ENCODE results near the gene FPGS. TPM values are rescaled to one million over a fixed set of nuclear protein-coding genes. Genes with fewer than 3 reads are reported as not detected.

The FPGS gene
- polyA plus RNA-seq, 4 donors, result 40.7 to 55.2 (median 48.9) TPM

DNA sequence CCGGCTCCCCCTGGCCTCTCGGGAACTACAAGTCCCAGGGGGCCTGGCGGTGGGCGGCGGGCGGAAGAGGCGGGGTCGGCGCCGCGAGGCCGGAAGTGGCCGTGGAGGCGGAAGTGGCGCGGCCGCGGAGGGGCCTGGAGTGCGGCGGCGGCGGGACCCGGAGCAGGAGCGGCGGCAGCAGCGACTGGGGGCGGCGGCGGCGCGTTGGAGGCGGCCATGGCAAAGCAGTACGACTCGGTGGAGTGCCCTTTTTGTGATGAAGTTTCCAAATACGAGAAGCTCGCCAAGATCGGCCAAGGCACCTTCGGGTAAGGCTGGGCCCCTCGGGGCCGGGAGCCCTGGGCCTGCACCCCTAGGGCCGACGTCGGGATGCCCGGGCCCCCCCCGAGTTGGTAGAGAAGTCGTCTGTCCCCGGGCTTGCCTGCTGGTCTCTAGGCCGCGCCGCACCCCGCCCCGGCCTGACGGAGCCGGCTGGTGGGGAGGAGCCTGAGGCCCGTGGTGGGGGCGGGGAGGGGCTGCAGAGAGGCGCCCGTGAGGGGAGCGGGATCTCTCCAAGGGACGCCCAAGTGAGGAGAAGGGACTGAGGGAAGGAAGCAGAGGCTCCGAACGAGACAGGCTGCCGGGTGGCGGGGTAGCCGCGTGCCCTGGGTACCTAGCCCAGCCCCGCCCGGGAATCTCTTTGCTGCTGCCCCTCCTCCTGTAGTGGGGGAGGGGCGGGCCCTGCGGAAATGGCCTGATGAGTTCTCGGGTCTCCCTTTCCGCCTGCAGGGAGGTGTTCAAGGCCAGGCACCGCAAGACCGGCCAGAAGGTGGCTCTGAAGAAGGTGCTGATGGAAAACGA, 16.5 kb upstream of the FPGS start, which contains the start of gene CDK9:
Gene CDK9 (plus strand): TSS at position 102 of the 840 bp plus-strand sequence. CDS start 115 bp downstream, at position 217.
- peak in 1 of 4 donors; percentile 69 for DNase-seq (ENCODE audit: low read depth in 4 of 4, low spot score in 2 of 4)

DNA sequence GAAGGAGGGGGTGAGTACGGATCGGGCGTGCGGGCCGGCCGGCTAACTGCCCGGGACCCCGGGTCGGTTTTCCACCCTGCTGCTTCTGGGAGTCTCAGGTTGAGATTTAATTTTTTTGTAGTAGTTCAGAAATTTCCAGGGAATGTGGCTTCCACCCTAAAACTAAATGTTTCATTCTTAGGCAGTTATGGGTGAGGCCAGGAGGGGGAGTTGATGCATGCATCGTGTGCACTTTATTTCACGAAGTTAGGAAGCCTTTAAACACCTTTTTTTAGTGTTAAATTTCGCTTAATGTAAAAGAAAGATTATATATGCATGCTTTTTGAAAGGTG, 15.9 kb upstream of the FPGS start:
- no peak for DNase-seq (ENCODE audit: low read depth in 4 of 4, low spot score in 2 of 4)

DNA sequence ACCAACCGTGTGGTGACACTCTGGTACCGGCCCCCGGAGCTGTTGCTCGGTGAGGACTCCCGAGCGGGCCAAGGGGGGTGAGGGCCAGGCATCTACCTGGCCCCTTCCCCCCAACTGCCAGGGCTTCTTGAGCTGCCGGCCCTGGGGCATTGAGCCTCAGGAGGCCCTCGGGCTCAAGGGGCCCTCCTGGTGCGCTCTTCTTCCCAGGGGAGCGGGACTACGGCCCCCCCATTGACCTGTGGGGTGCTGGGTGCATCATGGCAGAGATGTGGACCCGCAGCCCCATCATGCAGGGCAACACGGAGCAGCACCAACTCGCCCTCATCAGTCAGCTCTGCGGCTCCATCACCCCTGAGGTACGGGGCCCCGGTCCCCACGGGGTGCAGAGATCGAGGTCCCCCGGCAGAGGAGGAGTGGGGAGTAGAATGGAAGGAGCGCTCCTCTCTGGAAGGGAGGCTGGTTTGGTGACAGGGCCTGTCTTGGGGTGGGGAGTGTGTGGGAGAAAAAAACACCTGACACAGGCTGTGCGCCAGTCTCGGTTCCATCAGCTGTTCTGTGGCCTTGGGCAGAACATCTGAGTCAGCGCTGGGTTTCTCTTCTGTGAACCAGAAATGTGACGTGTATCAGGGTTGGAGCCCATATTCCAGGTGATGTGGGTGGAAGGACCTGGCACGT, 14.2 kb upstream of the FPGS start:
- DNase-seq (ENCODE audit: low read depth in 4 of 4, low spot score in 2 of 4), result no peak

DNA sequence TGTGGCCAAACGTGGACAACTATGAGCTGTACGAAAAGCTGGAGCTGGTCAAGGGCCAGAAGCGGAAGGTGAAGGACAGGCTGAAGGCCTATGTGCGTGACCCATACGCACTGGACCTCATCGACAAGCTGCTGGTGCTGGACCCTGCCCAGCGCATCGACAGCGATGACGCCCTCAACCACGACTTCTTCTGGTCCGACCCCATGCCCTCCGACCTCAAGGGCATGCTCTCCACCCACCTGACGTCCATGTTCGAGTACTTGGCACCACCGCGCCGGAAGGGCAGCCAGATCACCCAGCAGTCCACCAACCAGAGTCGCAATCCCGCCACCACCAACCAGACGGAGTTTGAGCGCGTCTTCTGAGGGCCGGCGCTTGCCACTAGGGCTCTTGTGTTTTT, 13.5 kb upstream of the FPGS start:
- no peak for DNase-seq (ENCODE audit: low read depth in 4 of 4, low spot score in 2 of 4)

DNA sequence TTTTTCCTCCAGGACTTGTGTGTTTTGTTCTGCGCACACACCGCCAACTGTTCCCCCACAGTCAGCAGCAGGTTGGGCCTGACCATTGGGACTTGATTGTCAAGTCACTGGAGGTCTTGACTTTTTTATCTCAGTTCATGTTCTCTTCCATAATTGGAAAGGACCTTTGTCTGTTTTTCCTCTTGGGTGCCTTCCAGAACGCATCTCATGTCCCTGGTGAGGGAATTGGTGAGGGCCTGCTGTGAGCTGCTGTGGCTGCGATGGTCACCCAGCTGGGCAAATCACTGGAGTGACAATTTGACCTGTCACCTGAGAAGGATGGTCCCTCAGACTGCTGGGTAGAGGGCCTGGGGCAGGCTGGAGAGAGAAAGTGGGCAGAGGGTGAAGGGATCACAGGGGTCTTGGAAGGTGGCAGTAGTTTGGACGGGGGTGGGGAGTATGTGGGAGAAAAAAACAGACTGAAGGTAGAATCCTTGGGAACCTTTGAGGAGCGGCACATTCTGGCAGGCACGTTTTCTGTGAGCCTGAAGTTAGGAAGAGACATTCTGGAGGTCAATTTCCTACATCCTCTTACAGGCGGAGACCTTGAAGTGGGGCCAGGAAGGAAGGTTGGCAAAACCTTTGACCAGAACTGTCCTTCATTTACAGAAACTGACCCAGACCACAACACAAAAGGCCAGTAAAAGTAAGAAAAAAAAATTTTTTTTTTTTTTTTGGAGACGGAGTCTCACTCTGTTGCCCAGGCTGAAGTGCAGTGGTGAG, 12.4 kb upstream of the FPGS start:
- no peak for DNase-seq (ENCODE audit: low read depth in 4 of 4, low spot score in 2 of 4)

DNA sequence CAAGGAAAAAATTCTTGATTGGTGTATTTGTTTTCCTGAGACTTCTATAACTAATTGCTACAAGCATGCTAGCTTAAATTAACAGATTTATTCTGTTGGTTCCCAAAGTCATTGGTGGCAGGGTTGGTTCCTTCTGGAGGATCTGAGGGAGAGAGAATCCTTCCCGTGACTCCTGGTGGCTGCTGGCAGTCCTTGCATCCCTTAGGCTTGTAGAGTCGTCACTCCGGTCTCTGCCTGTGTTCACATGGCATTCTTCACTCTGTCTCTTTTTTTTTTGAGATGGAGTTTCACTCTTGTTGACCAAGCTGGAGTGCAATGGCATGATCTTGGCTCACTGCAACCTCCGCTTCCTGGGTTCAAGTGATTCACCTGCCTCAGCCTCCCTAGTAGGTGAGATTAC, 11.6 kb upstream of the FPGS start:
- no peak for DNase-seq (ENCODE audit: low read depth in 4 of 4, low spot score in 2 of 4)

DNA sequence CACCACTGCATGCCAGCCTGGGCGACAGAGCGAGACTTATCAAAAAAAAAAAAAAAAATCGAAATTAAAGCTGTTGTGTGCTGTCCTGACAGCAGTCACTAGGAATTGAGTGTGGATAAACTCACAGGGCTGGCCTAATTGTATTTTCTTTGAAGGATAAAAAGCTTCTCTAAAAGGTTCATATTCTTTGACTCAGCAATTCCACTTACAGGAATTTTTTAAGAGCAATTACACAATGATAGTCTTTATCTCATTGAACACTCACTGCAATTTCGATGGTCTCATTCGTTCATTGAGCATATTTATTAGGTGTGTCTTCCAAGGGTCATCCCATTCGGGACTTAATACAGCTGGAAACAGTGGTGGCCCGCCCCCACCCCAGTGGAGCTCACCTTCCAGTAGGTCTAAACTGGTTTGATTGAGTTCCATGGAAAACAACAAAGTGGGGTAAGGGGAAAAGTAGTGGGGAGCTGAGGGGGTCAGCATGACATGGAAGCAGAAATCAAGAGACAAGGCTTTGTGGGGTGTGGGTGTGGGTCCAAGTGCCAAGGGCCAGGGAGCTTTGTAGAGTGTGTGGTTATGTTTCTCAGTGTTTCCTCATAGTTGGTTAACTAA, 10.2 kb upstream of the FPGS start:
- DNase-seq (ENCODE audit: low read depth in 4 of 4, low spot score in 2 of 4), result no peak

DNA sequence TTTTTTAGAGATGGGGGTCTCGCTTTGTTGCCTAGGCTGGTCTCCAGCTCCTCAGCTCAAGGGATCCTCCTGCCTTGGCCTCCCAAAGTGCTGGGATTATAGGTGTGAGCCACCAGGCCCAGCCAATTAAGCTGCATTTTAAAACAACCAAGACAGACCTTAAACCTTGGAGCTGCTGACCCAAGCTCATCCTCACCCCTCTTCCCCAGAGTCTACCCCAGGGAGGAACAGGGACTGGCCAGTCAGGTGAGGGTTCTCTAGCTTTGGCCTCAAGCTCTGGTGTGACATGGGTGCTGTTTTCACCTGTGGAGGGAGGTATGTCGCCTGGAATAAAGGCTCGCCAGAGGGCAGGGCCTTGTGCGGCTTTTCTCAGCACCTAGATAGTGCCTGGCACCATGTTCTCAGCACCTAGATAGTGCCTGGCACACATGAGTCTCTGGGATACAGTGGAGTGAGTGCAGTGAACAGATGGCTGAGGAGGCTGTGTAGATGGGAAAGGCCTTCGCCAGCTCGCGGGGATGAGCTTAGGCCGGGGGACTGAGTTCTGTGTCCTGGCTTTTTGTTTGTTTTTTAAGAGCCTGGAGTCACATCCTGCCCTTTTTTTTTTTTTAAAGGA, 9.5 kb upstream of the FPGS start:
- no peak for DNase-seq (ENCODE audit: low read depth in 4 of 4, low spot score in 2 of 4)

DNA sequence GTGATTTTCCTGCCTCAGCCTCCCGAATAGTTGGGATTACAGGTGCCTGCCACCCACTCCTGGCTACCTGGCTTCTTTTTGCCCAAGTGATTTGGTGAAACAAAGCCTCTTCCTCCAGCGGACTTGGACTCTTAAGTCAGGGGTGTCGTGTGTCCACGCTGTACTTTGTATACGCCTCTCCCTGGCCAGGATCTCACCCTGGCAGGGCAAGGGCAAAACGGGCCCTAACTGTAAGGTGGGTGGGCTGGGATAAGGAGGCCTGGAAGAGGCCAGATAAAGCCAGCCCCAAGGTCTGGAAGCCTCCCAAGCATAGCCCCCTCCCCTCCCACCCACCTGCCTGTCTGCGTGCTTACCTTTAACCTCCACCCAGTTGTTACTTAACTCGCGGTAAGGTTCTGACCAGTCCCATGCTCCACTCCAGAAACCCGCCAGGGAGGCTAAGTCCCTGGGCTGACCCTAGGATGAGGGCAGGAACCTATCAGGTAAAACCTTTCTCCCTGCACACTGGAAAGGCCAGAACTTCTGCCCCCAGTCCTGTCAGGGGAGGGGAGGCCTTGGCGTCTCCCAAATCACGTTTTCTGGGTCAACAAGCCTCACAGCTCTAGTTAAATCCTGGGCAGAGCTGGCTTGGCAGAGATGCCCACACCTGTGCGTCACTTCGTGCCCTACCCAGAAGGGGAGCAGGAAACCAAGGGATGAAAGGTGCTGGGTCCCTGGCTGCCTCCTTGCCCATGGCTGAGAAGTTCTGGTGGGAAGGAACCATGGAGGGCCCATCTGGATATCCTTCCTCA, 8.5 kb upstream of the FPGS start:
- no peak for DNase-seq (ENCODE audit: low read depth in 4 of 4, low spot score in 2 of 4)

DNA sequence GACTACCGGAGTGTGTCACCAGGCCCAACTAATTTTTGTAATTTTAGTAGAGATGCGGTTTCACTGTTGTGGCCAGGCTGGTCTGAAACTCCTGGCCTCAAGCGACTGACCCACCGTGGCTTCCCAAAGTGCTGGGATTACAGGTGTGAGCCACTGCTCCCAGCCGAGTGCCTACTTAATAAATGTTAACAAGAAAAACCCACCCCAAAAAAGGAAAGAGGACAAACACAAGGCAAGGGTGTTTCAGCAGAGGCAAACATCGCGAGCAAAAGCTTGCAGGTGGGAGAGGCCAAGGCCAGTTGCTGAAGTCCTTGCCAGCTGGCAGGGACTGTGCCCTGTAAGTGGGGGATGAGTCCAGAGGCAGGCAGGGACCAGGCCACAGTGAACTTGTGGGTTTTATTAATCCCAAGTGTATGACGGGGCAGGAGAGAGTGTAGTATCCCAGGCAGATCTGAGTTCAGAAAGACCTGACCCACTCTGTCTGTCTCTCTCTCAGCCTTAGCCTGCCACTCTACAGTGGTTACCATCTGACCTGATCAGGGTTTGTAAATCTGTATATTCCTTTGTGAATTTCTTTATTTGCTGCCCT, 6.4 kb upstream of the FPGS start:
- no peak for DNase-seq (ENCODE audit: low read depth in 4 of 4, low spot score in 2 of 4)

DNA sequence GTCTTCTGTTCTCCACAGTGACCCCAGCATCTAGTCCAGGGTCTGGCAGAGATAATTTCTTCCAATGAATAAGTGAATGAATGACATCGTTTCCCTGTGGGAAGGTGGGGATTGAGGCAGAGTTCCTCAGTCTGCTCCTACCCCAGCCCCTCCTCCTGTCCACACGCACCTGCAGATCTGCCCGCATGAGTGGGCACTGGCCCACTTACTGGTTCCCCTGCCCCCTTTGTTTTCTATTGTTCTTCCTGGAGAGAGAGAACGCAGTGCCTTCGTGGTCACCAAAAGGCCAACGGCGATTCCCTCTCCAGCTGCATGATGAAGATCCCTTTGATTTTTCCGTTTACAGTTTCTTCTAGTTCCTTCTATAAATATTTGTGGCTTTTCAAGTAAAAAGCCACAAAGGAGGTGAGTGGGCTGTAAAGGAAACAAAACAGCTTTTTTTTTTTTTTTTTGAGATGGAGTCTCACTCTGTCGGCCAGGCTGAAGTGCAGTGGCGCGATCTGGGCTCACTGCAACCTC, 5.8 kb upstream of the FPGS start:
- no peak for DNase-seq (ENCODE audit: low read depth in 4 of 4, low spot score in 2 of 4)

DNA sequence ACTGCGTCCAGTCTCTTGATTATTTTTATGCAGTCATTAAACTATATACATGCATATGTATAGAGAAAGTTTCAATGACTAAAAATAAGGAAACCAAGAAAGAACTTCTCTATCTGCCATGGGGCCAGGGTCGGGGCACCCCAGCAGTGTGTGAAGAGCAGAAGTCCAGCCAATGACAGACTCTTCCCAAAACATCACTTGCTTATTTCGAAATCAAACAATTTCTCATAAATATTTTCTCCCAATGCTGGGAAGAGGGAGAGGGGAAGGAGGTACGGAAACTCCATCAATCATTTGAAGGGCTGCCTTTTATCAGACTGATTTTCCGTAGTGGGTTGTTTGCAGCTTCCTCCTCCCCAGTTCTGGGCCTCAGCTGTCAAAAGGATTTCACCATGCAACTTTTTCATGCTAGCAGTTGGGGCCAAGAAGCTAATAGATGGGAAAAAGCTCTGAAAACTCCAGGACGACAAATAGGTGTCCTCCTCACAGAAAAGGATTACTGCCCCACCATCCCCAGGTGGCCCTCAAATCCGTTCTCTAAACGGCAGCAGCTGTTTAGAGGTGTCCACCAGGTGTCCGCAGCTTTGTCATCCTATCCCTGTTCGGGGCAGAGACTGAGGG, 617 bp upstream of the FPGS start:
- DNase-seq (ENCODE audit: low read depth in 4 of 4, low spot score in 2 of 4), result no peak

DNA sequence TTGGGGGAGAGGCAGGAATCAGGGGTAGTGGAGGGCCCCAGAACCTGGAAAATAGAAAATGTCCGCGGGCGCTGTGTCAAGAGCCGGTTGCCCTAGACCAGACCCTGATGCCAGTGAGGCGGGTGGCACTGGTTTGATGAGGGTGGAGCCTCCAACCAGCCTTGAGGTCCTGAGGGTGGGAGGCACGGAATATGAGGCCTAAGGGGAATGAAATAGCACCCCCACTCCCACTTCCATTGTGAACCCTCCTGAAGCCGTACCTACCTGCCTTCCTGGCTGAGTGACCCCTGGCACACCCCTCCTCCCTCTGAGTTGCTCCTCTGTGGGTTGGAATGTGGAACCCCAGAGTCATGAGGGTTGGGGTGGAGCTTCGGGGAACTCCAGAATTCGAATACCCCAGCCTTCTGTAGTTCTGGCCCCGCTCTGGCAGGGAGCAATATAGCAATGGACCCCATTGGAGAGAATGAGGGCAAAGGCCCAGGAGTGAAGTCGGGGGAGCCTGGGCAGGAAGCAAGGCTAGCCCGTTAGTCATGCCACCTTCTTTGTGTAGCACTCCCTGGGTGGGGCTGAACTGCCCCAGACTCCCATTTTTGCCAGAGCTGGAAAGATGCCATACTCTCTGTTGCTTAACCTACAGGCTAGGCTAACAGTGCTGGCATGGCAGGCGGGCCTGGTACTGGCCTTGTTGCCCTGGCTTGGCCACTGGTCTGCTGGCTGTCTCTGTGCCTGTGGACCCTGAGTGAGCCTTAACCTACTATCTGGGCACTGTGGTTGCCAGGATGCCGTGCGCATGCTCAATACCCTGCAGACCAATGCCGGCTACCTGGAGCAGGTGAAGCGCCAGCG, 1.0 kb downstream of the FPGS start:
- DNase-seq (ENCODE audit: low read depth in 4 of 4, low spot score in 2 of 4), result no peak

DNA sequence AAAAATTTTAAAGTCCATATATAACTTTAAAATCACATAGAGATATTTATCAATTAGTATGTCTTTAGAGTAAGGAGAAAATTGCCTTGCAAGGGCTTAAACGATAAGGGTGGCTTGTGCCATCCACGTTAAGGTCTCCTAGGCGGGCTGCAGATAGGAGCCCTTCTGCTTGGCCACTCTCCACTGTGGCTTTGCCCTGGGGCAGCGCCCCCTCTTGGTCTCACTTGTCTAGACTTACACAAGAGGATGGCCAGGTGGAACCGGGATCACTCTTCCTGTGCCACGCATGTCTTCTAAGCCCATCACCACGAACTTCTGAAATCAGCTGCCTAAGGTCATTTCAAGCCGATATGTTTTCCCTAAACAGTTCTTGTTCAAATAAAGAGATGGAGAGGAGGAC, 2.9 kb downstream of the FPGS start:
- no peak for DNase-seq (ENCODE audit: low read depth in 4 of 4, low spot score in 2 of 4)

DNA sequence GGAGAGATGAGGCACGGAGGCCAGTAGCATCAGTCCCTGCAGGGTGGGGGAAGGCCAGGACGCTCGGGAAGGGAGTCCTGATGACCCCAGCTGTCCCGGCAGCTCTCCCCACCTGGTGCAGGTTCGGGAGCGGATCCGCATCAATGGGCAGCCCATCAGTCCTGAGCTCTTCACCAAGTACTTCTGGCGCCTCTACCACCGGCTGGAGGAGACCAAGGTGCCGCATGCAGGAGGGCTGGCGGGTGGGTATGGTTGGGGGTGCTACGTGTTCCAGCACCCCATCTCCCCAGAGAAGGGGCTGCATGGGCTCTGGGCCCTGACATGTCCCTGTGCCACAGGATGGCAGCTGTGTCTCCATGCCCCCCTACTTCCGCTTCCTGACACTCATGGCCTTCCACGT, 4.2 kb downstream of the FPGS start:
- DNase-seq (ENCODE audit: low read depth in 4 of 4, low spot score in 2 of 4), result no peak

DNA sequence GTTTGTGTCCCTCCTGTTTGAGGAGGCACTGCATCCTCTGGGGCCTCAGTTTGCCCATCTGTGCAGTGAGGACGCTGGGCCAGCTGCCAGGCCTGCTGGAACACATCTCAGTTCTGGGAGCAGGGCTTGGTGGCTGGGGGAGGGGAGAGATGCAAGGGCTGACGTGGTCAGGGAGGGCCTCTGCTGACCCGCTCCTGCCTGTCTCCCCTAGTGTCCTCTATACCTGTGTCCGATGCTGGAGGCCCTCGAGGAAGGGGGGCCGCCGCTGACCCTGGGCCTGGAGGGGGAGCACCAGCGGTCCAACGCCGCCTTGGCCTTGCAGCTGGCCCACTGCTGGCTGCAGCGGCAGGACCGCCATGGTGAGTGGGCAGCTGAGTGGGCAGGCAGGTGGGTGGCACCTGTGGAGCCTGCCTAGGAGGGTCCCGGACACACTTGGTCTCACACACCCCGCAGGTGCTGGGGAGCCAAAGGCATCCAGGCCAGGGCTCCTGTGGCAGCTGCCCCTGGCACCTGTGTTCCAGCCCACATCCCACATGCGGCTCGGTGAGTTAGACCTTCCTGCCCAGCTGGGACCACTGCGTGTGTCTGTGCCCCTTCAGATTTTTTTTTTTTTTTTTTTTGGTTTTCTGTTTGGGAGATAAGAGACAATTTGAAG, 5.8 kb downstream of the FPGS start:
- no peak for DNase-seq (ENCODE audit: low read depth in 4 of 4, low spot score in 2 of 4)

DNA sequence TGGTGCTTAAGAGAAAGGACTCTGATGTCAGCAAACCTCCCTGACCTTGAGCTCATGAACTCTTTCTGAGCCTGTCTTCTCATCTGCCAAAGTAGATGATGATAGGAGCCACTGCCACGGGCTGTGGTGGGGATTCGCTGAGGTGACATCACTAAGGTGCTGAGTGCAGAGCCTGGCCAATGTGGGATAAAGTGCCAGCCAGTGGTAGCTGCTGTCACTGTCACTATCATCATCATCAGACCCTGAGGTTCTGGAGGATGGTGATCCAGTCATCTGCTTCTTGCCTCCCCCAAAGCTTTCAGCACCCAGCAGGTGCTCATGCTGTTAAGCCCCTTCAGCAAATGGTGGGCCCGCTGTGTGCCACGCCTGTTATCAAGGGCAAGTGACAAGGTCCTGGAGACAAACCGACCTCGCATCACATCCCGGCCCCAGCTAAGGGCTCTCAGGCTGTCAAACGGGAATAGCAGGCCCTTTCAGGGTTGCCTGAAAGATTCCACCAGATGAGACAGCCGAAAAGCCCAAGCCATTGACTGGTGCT, 6.4 kb downstream of the FPGS start:
- DNase-seq (ENCODE audit: low read depth in 4 of 4, low spot score in 2 of 4), result no peak
